GM19467 (cell line): ENCODE results near the gene CD6.
"Not testable (repeated sequence)": the region's sequence is repeated elsewhere in the genome, so short reads cannot be mapped to it uniquely, and the experiment has no call there.

Experiments used
- ATAC-seq: cut with Tn5 transposase; IDR thresholded peaks from one replicate; pipeline ENCODE4 v1.9.1; 2021; ENCODE audit warnings: mild to moderate bottlenecking, moderate library complexity; ENCODE audit not compliant: unreplicated experiment

CD6 gene

DNA sequence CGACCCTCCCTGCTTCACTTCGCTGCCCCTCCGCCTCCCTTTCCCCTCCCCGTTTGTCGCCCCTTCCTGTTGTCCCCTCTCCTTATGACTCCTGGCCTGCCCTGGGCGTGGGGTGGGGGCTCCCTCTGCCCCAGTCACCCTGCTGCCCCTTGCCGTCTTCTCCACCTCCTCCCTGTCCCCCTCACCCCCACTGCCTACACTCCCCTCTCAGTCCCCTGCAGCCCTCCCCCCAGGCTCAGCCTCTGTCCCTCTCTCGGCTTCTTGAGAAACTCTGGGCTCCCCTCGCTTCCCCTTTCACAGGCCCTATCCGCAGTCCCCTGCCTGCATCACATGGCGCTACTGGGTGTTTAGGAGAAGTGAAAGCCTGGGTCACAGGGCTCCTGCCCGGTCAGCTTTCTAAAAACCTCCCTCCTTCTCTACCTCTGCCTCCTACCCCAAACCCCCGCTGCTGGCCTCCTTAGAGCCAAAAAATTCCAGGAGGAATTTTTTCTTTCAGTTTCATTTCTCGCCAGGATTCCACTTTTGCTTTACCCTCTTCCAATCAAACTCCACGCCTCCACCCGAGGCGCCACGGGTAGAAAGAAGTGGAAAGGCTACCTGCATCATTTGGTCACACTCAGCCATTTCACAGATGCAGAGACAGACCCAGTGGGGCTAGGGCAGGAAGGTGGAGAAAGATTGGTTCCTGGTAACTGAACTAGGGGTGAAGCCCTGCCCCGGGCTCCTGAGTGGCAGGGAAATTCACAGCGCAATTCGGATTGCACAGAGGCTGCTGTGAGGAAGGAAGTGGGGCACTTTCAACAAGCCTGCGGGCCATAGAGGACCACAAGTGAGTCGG, 19.4 kb upstream of the CD6 start, which contains the start of gene SLC15A3:
Gene SLC15A3, minus strand, starts transcription at position 273 of the 838 bp plus-strand sequence. CDS start 625 bp downstream, outside the sequence.
- peak; percentile 68 for ATAC-seq

DNA sequence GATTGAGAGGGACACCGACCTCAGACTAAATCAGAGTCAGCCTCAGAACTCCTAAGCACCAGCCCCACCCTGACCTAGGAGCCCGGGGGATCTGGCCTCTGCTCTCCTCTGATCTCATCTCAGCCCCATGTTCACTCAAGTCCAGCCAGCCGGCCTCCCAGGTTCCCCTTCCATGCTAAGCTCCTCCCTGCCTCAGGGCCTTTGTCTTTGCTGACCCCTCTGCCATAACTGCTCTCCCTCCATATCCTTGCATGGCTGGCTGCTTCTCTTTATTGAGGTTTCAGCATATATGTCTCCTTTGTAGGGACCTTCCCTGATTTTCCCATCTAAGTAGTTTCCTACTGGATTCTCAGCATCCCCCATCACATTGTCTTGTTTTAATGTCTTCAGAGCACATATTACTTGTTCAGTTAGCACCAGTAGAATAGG, 18.7 kb upstream of the CD6 start:
- ATAC-seq, result no peak

DNA sequence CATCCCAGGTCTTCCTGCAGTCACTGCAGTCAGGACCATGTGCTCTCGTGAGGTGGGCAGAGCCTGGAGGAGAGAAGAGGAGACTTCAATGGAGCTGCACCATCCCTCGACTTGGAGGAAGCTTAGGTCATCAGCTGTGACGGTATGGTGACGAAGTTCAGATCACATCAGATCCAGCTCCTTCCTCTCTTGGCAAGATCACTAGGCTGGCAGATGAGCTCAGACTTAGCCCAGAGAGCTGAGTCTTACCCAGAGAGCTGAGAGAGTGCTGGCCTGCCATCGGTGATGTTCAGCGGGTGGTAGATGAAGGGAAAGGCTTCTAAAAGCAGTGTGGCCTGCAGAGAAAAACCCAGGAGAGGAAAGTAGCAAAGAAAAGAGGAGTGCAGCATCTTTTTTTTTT, 17.7 kb upstream of the CD6 start:
- ATAC-seq, result no peak

DNA sequence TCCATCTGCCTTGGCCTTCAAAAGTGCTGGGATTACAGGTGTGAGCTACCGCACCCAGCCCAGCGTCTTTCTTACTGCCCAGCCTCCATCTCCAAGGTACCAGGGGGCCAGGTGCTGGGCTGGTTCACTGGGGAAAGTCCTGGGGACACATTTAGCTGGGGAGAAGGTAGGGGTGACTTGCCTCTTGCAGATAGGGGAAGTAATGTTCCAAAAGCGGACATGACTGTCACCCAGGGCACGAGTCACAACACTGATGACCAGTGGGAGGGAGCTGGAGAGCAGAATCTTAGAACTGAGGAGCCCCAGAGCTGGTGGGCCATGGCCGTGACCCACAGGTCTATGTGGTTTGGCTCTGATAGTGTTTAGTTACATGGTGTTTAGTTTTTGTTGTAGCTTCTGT, 17.1 kb upstream of the CD6 start:
- no peak for ATAC-seq

DNA sequence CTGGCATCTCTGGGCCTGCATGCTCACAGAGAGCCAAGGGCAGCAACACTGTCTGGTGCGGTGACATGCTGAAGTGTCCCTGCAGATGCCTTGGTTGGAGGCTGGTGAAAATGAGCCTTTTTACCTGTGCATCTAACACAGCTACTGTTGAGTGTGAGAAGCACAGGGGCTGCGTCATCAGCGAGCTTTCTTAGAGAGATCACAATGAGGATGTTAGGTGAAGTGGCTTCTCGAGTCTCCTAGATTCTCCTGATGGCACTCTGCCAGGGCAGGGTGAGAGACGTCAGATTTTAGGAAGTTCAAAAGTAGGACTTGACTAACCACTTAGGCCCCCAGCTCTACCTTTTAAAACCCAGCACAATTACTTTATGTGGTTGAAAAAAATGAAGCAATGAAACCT, 15.9 kb upstream of the CD6 start:
- no peak for ATAC-seq

DNA sequence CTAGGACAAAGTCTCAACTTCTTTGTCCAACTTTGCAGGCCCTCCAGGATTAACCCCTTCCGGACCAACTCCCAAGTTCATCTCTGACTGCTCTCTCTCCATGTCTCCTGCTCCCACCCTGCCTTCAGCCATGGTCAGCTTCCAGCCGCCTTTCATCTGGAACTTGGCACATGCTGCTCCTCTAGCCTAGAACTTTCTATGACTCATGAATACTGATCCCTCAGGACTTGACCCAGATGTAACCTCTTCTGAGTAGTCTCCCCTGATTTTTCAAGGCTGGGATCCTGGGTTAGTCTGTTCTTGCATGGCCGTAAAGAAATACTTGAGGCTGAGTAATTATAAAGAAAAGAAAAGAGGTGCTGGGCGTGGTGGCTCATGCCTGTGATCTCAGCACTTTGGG, 14.3 kb upstream of the CD6 start:
- no peak for ATAC-seq

DNA sequence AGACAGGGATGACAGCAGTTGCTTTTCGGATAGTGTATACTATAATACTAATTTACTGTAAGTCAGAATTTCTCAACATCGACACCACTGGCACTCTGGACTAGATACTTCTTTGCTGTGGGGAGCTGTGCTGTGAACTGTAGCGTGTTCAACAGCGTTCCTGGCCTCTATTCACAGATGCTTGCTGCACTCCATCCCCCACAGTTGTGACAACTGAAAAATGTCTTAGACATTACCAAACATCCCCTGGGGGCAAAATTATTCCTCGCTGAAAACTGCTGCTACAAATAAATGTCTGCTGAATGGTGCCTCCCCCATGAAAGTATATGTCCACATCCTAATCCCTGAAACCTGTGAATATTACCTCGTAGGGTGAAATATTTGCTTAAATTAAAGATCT, 12.0 kb upstream of the CD6 start:
- ATAC-seq, result no peak

DNA sequence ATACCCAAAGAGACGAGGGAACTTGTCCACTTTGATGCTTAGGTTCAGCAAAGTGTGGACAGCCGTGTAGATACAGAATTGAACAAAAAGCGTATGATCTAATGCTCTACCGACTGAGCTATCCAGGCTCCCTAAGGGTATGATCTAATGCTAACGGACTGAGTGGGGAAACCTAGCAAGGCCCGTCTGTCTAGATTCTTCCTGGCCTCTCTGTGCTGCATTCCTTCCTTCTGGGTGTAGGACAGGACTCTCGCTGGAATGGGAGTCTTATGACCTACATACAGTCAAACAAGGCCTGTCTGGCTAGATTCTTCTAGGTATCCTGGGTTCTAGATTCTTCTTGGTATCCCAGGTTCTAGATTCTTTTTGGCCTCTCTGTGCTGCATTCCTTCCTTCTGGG, 11.1 kb upstream of the CD6 start:
- ATAC-seq, result no peak

DNA sequence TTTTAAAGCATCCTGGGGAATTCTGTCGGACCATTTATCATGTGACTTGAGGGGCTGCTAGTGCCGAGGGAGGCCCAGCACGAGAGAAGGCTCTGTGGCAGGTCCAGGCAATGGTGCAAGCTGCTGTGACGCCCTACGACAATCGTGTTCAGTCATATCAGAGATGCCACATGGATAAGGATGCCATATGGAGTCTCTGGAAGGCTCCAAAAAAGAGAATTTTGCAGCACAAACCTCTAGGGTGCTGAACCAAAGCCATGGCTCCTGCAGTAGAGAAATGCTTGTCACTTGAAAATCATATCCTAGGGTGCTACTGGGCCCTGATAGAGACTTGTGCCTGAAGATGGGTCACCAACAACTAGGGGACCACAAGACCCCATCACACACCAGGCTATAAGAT, 6.7 kb upstream of the CD6 start:
- ATAC-seq, result no peak

DNA sequence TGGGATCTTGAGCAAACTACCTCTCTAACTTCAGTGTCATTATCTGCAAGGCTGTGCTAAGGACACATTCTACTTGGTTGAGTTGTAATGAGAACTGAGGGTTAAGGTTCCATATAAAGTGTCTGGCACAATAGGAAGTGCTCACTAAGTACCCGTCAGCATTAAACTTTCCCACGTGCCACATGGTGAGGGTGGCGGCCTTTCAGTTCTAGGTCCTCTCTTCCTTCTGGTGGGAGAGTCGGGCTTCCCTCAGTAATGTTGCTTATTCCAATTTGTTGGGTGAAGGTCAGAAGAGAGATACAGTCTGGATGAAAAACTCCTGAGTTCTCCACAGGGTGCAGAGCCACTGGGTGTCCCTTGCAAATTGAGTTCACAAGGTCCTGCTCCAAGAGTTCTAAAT, 4.6 kb upstream of the CD6 start:
- ATAC-seq, result no peak

DNA sequence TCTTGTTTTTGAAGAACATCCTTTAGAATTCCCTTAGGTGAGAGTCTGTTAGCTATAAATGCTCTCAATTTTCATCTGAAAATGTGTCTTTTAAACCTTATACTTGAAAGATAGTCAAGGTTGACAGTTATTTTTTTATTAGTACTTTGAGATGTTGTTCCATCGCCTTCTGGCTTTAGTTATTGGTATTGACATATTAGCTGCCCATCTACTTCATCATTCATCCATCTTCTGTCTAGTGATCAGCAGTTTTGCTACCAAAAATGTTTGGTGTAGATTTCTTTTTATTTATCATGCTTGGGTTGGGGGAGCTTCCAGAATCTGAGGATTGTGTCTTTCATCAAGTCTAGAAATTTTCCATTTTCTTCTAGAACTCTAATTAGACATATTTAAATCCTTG, 3.3 kb upstream of the CD6 start:
- no peak for ATAC-seq

DNA sequence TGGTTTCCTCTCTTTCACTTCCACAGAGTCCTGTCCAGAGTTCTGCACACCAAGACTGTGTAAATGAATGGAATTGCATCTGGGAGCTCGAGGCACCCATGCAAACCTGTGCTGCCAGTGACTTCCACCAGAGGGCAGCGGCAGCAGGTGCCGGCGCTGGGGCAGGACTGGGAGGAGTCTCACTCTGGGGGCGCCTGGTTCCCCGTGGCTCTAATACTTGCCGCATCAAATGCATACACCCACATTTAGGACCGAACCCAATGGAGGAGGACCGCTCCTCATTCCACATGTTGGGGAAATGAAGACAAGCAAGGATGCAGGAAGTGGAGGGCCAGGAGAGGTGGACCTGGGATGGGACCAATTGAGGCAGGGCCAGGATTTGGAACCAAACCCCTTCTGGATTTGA, 1.1 kb upstream of the CD6 start:
- no peak for ATAC-seq

DNA sequence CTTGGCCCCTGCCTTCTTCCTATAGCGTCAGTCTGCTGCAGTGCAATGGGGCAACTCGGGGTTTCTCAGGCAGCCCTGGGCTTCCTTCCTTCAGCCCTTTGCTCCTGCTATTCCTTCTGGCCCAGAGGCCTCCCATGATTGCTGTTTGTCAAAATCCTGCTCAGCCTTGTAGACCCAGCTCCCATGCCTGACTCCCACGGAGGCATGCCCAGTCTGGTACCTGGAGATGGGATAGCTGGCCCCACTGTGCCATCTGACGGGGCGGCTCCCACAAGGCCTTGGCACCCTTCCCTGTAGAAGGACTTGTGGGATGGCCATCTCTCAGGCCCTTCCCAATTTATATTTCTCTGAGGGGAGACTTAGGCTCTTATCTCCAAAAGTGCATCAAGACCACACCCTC, 590 bp upstream of the CD6 start:
- ATAC-seq, result no peak

DNA sequence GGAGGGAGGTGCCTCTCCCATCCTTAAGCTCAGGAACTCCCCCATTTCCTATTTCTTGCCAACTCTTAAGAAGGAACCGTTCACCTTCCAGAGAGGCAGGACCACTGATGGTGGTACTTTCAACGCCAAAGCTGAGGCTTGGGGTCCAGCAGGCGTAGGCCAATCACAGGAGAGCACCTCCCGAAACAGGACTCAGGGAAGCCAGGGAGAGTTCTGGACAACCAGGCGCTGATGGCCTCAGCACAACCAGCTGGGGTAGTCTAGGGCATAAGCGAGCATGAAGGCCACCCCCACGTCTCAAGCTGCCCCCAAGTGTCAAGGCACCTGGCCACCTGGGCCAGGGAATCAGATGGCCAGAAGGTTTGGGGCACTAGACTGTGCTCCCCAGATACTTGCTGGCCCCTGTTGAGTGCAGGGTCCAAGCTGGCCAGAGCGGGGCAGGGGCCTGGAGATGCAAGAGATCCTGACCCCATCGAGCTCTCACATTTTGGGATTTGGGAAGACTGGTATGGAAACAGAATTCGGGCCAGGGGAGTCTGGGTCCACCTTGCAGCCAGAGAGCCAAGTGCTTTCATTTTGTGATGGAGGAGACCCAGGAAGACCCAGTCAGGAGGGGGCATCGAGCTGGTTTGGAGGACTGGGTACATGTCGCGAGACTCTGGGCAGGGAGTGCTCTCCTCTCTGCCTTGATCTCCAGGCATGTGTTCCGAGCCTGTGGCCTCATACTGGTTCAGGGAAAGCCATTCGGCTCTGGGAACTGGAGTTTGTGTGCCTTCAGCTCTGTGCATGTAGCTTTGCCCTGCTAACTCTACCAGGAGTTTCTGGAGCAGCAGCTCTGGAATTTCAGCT, 926 bp downstream of the CD6 start:
- ATAC-seq, result no peak

DNA sequence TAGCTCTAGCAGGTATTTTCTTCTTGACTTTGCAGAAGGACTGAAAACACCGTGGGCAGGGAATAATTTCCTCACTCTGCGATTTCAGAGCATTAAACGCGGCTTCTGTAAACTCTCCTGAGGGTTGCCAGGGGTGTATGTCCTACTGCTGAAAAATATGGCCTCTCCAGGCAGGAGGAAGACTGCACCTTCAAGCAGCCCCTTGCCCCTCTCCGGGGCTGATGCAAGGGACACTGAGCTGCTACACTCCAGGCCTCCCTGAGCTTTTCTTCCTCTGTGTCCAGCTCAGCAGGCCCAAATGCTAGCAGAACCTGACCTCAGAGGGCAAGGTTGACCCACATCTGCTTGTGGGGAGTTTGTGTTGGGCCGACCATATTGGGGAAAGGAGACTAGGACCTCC, 2.2 kb downstream of the CD6 start:
- no peak for ATAC-seq

DNA sequence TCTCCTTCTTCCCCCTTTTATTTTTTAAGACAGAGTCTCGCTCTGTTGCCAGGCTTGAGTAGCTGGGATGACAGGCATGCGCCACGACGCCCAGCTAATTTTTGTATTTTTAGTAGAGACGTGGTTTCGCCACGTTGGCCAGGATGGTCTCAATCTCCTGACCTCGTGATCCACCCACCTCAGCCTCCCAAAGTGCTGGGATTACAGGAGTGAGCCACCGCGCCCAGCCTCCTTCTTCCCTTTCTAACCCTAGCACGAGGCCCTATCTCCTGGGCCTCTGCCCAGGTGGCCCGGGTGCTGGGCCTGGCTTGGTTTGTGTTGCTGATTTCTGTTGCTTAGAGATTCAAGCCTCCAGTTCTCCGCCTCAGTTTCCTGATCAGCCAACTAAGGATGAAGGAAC, 2.8 kb downstream of the CD6 start:
- not testable (repeated sequence) for ATAC-seq

DNA sequence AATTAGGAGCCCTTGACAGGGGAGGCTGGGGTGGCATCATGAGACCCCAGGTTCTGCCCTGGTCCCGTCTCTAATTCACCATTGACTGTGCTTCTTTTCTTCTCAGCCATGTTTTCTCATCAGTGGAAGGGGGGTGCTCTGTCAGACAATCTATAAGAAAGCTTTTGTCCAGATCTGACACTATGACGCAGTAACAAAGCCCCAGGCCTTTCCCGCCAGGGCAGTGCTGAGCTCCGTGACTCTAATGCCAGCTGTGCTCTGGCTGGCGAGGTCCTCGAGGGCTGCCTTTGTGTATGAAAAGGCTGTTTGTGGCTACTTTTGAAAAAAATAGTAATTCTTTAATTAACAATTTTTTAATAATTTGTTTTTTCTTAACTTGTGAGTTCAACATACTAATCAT, 3.2 kb downstream of the CD6 start:
- no peak for ATAC-seq

DNA sequence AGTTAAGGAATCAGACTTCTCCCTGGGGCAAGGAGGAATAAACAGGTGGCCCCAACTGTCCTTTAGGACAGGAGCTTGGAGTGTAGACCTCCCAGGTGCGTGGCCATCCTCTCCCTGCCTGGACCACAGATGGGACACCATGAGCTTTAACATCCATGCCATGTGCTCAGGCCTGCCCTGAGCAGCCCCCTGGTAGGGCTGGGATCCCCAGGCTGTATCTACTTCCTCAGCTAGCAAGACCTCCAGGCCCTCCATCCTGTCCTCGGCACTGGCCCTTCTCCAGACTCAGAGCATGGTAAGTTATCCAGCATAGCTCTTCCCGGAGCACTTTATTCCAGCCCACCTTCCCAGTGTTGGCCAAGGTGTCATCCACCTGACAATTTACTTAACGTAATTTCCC, 5.7 kb downstream of the CD6 start:
- ATAC-seq, result no peak

DNA sequence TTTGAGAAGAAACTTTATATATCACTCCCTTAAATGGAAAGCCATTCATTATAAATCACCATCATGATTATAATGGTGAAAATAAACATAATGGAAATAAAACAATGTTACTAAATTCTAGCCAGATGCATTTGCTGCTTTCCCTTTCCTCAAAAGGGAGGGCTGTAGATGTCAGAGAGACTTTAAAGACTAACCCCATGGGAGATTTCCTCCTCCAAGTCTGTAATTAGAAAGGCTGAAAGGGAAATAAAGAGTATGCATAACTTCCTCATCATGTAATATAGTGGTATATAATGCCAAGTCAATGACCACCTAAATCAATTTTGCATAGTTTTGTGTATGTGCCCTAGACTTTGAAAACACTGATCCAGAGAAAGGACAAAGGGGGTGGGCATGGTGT, 6.4 kb downstream of the CD6 start:
- no peak for ATAC-seq

DNA sequence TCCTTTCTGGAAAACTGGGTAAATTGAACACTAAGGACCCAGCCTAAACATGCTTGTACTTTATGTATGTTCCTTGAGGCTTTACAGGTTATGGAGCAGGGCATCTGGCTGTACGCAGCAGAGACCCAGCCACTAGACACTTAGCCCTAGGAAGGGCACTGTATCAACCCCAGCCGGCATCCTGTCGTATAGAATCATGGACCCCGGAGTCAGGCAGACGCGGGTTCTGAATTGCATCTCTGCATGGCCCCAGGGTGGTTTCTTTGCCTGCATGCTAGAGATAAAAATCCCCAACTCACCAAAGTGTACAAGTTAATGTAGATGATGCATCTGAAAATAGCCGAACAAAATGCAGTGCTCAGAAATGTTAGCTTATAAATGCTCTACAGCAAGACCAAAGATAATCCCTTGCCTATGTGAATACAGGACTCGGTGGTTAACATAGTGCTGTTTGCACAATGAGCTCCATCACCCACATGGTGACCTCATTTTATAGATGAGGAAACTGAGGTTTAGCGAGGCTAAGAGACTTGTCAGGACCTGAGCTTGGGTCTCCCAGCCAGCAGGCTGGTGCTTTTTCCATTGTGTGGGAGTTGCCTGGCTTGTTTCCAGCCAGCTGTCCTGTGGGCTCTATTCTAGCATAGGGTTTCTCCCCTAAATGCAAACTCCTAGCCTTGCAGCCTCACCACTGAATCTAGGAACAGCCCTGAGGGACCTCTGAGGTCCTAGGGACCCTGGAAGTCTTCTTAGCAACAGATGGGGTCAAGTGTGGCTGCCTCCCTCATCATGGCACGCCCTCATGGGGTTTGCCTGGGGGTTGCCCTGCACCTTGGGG, 7.3 kb downstream of the CD6 start:
- no peak for ATAC-seq

DNA sequence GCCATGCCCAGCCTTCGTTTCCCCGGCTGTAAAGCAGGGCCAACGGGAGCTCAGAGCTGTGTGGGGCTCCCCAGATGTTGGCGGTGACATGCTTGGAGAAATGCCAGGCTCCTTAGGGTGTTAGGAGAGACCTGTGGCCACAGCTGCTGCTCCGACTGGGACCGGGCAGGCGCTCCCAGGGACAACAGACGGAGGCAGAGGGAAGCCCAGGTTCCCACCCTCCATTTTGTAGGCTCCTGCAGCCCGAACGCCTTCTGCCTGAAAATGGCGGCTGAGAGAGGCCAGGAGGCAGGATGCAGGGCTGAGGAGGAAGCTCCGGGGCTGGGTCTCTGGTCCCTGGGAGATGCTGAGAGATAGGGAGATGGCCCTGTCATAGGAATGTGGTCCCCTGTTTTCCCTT, 10.0 kb downstream of the CD6 start:
- no peak for ATAC-seq
